Astrocyte of the spinal cord (primary cell): ENCODE measurements around the gene YAF2.
"Not testable (repeated sequence)": the region's sequence is repeated elsewhere in the genome, so short reads cannot be mapped to it uniquely, and the experiment has no call there.

ENCODE experiments used
- DNase-seq: peaks from one replicate; pipeline ENCODE4 v3.0.0; 2011; ENCODE audit warnings: low read depth, low spot score
- H3K4me3 ChIP-seq: 2 replicates; pipeline ENCODE4 v1.5.1; 2011; ENCODE audit warnings: low read depth, mild to moderate bottlenecking, low read length, moderate library complexity
- in situ Hi-C: cut with HindIII; loops from 2 replicates; pipeline ENCODE4 v1.10.0; 2017; ENCODE audit warnings: low sequenced_read_pairs
- TF ChIP-seq, protein P1 (sequence below): IDR thresholded peaks from 2 replicates; pipeline ENCODE4 v1.5.1; 2012; ENCODE audit warnings: low read depth, mild to moderate bottlenecking, low read length, inconsistent platforms

YAF2 gene

DNA sequence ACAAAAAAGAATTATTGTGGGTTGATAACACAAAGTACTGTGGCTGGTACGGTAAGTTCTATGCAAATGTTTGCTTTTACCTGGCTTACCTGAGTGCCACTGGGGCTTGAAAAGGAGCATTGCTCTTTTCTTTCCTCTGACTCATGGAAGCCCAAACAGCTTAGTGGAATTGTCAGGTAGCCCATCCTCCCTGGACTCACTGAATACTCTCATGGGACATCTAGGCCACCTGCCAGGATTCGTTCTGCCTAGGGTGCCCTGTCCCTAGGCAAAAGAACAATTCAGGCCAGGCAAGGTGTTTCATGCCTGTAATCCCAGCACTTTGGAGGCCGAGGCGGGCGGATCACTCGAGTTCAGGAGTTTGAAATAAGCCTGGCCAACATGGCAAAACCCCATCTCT lies 22.5 kb upstream of the YAF2 start:
- in situ Hi-C loops, result no loop called here
- TF ChIP-seq, protein P1, sequence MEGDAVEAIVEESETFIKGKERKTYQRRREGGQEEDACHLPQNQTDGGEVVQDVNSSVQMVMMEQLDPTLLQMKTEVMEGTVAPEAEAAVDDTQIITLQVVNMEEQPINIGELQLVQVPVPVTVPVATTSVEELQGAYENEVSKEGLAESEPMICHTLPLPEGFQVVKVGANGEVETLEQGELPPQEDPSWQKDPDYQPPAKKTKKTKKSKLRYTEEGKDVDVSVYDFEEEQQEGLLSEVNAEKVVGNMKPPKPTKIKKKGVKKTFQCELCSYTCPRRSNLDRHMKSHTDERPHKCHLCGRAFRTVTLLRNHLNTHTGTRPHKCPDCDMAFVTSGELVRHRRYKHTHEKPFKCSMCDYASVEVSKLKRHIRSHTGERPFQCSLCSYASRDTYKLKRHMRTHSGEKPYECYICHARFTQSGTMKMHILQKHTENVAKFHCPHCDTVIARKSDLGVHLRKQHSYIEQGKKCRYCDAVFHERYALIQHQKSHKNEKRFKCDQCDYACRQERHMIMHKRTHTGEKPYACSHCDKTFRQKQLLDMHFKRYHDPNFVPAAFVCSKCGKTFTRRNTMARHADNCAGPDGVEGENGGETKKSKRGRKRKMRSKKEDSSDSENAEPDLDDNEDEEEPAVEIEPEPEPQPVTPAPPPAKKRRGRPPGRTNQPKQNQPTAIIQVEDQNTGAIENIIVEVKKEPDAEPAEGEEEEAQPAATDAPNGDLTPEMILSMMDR, result no peak
- DNase-seq, result no peak
- H3K4me3 ChIP-seq, result no peak overlapping the region

DNA sequence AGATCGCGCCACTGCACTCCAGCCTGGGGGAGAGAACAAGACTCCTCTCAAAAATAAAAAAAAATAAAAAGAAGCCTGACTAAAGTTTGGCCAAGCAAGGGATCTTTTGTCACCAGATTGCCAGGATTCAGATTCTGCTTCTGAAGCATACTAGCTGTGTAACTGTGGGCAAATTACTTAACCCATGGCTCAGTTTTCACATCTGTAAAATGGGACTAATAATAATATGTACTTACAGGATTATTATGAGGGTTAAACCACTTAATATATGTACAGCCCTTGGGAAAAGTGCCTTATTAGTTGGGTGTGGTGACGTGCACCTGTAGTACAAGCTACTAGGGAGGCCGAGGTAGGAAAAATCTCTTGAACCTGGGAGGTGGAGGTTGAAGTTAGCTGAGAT lies 21.7 kb upstream of the YAF2 start:
- in situ Hi-C loops, result no loop called here
- DNase-seq, result no peak
- TF ChIP-seq, protein P1, result no peak
- H3K4me3 ChIP-seq, result no peak overlapping the region

DNA sequence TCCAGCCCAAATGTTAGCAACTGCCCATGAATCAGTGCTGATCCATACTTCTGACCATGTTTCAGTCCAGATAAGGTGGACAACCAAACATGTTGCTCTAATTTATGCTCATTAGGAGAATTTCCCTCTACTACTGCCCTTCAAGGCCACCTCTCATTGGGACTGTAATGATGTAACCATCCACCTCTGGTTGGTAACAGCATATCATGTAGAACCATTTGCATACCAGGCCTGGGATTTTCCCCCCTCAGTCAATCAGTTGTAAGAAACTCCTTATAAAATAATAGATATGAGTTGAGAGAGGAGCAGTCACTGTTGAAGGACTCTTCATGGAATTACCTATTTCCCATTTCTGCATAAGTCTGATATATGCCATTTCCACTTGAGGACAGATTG lies 17.8 kb upstream of the YAF2 start:
- TF ChIP-seq, protein P1, result no peak
- in situ Hi-C loops, result no loop called here
- DNase-seq, result no peak
- H3K4me3 ChIP-seq, result no peak overlapping the region

DNA sequence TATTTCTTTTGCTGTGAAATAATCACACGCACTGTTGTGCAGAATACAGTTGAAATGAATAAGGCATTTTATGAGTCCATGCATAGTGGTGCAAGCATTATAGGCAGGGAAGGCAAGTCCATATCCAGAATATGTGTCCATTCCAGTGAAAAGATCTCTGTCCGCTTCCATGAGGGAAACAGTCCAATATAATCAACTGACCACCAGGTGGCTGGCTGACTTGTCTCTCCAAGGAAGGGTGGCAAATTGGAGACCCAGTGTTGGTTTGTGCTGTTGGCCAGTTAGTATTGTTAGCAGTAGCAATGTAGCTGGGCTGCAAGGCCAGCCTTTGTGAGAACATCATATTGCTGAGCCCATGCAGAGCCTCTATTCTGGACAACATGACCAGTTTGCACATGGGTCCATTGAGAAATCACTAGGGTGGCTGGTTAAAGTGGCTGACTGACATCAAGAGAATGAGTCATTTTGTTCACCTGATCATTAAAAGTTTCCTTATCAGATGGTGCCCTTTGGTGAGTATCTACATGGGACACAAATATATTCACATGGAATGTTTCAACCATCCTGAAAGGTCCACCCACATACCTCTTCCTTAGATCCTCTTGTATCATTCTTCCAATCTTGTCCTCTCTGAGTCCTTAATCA lies 17.3 kb upstream of the YAF2 start:
- no peak overlapping the region for H3K4me3 ChIP-seq
- DNase-seq, result no peak
- TF ChIP-seq, protein P1, result no peak
- in situ Hi-C loops, result no loop called here

- in situ Hi-C loops, DNase-seq, H3K4me3 ChIP-seq: not testable (repeated sequence)
Measured at GRCh38 chr12:42252645-42253044, 14.6 kb upstream of the YAF2 start.

DNA sequence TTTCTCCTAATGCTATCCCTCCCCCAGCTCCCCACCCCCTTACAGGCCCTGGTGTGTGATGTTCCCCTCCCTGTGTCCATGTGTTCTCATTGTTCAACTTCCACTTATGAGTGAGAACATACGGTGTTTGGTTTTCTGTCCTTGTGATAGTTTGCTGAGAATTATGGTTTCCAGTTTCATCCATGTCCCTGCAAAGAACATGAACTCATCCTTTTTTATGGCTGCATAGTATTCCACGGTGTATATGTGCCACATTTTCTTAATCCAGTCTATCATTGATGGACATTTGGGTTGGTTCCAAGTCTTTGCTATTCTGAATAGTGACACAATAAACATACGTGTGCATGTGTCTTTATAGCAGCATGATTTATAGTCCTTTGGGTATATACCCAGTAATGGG lies 11.0 kb upstream of the YAF2 start:
- H3K4me3 ChIP-seq, in situ Hi-C loops, DNase-seq: not testable (repeated sequence)

DNA sequence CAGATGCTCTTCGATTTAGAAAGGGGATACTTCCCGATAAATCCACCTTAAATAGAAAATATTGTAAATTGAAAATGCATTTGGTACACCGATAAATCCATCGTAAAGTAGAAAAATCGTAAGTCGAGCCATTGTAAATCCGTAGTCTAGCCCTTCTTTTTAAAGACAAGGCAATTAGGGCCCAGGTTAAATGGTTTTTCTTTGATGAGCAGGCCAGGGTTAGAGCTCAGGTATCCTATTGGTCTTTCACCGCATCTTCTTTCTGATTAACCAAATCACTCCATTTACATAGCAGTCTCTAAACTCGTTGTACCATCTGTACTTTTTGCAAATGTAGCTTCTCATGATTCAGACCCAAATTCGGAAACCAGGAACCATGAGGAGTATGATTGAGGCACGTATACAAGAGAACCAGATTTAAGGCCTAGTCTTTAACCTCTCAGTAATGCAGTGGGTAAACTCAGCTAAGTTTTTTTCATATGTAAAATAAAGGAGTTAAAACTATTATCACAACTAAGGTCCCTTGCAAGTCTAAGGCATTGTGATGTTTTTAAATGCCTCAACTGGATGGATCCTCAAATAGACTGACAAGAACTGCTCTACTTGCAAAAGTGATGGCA lies 2.2 kb upstream of the YAF2 start:
- H3K4me3 ChIP-seq, result no peak overlapping the region
- in situ Hi-C loops, result no loop called here
- TF ChIP-seq, protein P1, result no peak
- no peak for DNase-seq
